GM12801 (cell line): ENCODE results near the gene PSMD13.
"Not testable (repeated sequence)": the region's sequence is repeated elsewhere in the genome, so short reads cannot be mapped to it uniquely, and the experiment has no call there.

ENCODE experiments used
- CTCF ChIP-seq: IDR thresholded peaks from one replicate; pipeline ENCODE4 v1.5.1; 2011; ENCODE audit warnings: control low read depth; ENCODE audit not compliant: insufficient read length; ENCODE audit errors: extremely low read depth

Gene PSMD13

GRCh38 chr11:236774-237767 lies at the start of gene PSMD13:
Gene PSMD13, plus strand, starts transcription at chr11:236976. Its CDS starts 74 bp downstream, at chr11:237050.
- TF ChIP-seq CTCF: no peak

- not testable (repeated sequence) for TF ChIP-seq CTCF
Observed at GRCh38 chr11:192674-193128, 44.1 kb upstream of the PSMD13 start, which contains the start of gene SCGB1C1. Gene SCGB1C1, plus strand, starts transcription at chr11:193078. Its CDS starts 22 bp downstream, at chr11:193100.

- no peak for TF ChIP-seq CTCF
Observed at GRCh38 chr11:196786-197731, 39.7 kb upstream of the PSMD13 start.

GRCh38 chr11:197741-198235 lies 39.0 kb upstream of the PSMD13 start:
- TF ChIP-seq CTCF: no peak

- TF ChIP-seq CTCF: no peak
Observed at GRCh38 chr11:198236-198806, 38.5 kb upstream of the PSMD13 start.

GRCh38 chr11:199004-199581 lies 37.7 kb upstream of the PSMD13 start:
- no peak for TF ChIP-seq CTCF
